HL-60 (cell line): Measurements from ENCODE around the gene PRAC1.

ENCODE experiments used
- DNase-seq, 2 experiments: peaks; one replicate each; pipeline ENCODE4 v3.0.0-alpha.2; 2010 to 2020; ENCODE audit warnings: low read depth in 1 of 2, low spot score in 1 of 2
- H3K27ac ChIP-seq: fragments of 250-450 bp; sonication (Bioruptor Pico); replicated peaks from 2 replicates; pipeline ENCODE4 v1.5.1; 2020; ENCODE audit warnings: mild to moderate bottlenecking, moderate library complexity
- H3K27me3 ChIP-seq: fragments of 250-450 bp; sonication (Bioruptor Pico); 2 replicates; pipeline ENCODE4 v1.5.1; 2021; ENCODE audit warnings: mild to moderate bottlenecking, moderate library complexity; ENCODE audit not compliant: insufficient read depth, poor library complexity, severe bottlenecking
- H3K4me3 ChIP-seq: replicated peaks from 2 replicates; pipeline ENCODE4 v1.5.1; 2011; ENCODE audit warnings: mild to moderate bottlenecking, control low read depth, low read length; ENCODE audit not compliant: insufficient read depth
- CTCF ChIP-seq: IDR thresholded peaks from one replicate; pipeline ENCODE4 v1.5.1; 2011; ENCODE audit warnings: low read length, control low read depth, inconsistent platforms; ENCODE audit not compliant: insufficient read depth
- GABPA ChIP-seq: IDR thresholded peaks from 2 replicates; pipeline ENCODE4 v1.6.1; 2012; ENCODE audit warnings: low read depth
- POLR2AphosphoS5 ChIP-seq: IDR thresholded peaks from 2 replicates; pipeline ENCODE4 v1.6.1; 2012; ENCODE audit warnings: low read depth
- REST ChIP-seq: IDR thresholded peaks from 2 replicates; pipeline ENCODE4 v1.6.1; 2012; ENCODE audit warnings: low read depth; ENCODE audit not compliant: insufficient replicate concordance
- SPI1 ChIP-seq: IDR thresholded peaks from 2 replicates; pipeline ENCODE4 v1.6.1; 2012; ENCODE audit warnings: low read depth, mild to moderate bottlenecking, borderline replicate concordance

PRAC1 gene

GRCh38 chr17:48755356-48755755 lies 33.0 kb upstream of the PRAC1 start:
- TF ChIP-seq CTCF (no peak), GABPA (no peak), SPI1 (peak; percentile 46; the same call in 1 of the 2 replicates), POLR2AphosphoS5 (no peak), REST (no peak)
- Histone ChIP-seq H3K4me3 (no peak overlapping the region), H3K27ac (no peak overlapping the region)

GRCh38 chr17:48754500-48755261 lies 32.4 kb upstream of the PRAC1 start:
- Histone ChIP-seq H3K27me3 (peaks cover 58% of the 10 kb centered on the region), H3K27ac (no peak overlapping the region), H3K4me3 (no peak overlapping the region)
- TF ChIP-seq CTCF (no peak), GABPA (no peak), REST (no peak), POLR2AphosphoS5 (no peak), SPI1 (no peak)
- no peak for DNase-seq

More at GRCh38 chr17:48755356-48755755, 33.0 kb upstream of the PRAC1 start:
- DNase-seq: peak in 1 of 2 experiments; percentile 5
- peaks cover 51% of the 10 kb centered on the region for H3K27me3 ChIP-seq

GRCh38 chr17:48753794-48754499 lies 31.6 kb upstream of the PRAC1 start:
- Histone ChIP-seq H3K27ac (no peak overlapping the region), H3K4me3 (no peak overlapping the region), H3K27me3 (peaks cover 64% of the 10 kb centered on the region)
- TF ChIP-seq POLR2AphosphoS5: no peak
- no peak for TF ChIP-seq REST
- no peak for TF ChIP-seq SPI1
- no peak for TF ChIP-seq CTCF
- TF ChIP-seq GABPA: no peak
- DNase-seq: no peak
